Trophoblast cell (in vitro differentiated cells and primary cell): ENCODE data around the gene HAT1.

Source experiments
- DNase-seq, 2 donors: peaks; one replicate each; pipeline ENCODE4 v3.0.0-alpha.2; 2016
- H2AFZ ChIP-seq: 2 replicates; pipeline ENCODE4 v1.6.1; 2013; ENCODE audit warnings: low read length, moderate library complexity, mild to moderate bottlenecking; ENCODE audit not compliant: insufficient read depth, poor library complexity
- H2AK5ac ChIP-seq: 2 replicates; pipeline ENCODE4 v1.6.1; 2013; ENCODE audit warnings: mild to moderate bottlenecking, low read length
- H2BK120ac ChIP-seq: 2 replicates; pipeline ENCODE4 v1.6.1; 2013; ENCODE audit warnings: low read length, mild to moderate bottlenecking, moderate library complexity; ENCODE audit not compliant: insufficient read depth, poor library complexity
- H2BK12ac ChIP-seq: 2 replicates; pipeline ENCODE4 v1.6.1; 2013; ENCODE audit warnings: mild to moderate bottlenecking, low read length, moderate library complexity
- H2BK5ac ChIP-seq: 2 replicates; pipeline ENCODE4 v1.6.1; 2013; ENCODE audit warnings: low read length, low read depth, moderate library complexity, mild to moderate bottlenecking; ENCODE audit not compliant: poor library complexity
- H3K14ac ChIP-seq: 2 replicates; pipeline ENCODE4 v1.6.1; 2013; ENCODE audit warnings: mild to moderate bottlenecking, low read length
- H3K18ac ChIP-seq: 2 replicates; pipeline ENCODE4 v1.6.1; 2013; ENCODE audit warnings: mild to moderate bottlenecking, low read length
- H3K23ac ChIP-seq: 2 replicates; pipeline ENCODE4 v1.6.1; 2013; ENCODE audit warnings: low read length
- H3K27ac ChIP-seq: 2 replicates; pipeline ENCODE4 v1.5.1; 2013; ENCODE audit warnings: low read depth, mild to moderate bottlenecking, inconsistent platforms, low read length, moderate library complexity
- H3K27me3 ChIP-seq: 2 replicates; pipeline ENCODE4 v1.6.1; 2013; ENCODE audit warnings: inconsistent platforms, mild to moderate bottlenecking, low read length, moderate library complexity; ENCODE audit not compliant: insufficient read depth
- H3K36me3 ChIP-seq, 2 experiments: 1 replicate in 1 of 2; 2 replicates in 1 of 2; pipeline ENCODE4 v1.6.1; 2013; ENCODE audit warnings: low read length in 2 of 2, mild to moderate bottlenecking in 2 of 2, moderate library complexity in 1 of 2; ENCODE audit not compliant: insufficient read depth in 2 of 2, control insufficient read depth in 1 of 2
- H3K4ac ChIP-seq: 2 replicates; pipeline ENCODE4 v1.6.1; 2013; ENCODE audit warnings: low read depth, mild to moderate bottlenecking, low read length, moderate library complexity
- H3K4me1 ChIP-seq, 2 experiments: 1 replicate in 1 of 2; 2 replicates in 1 of 2; pipeline ENCODE4 v1.6.1; 2013; ENCODE audit warnings: low read length in 2 of 2, mild to moderate bottlenecking in 2 of 2, moderate library complexity in 1 of 2; ENCODE audit not compliant: insufficient read depth in 2 of 2, control insufficient read depth in 1 of 2
- H3K4me2 ChIP-seq: 2 replicates; pipeline ENCODE4 v1.6.1; 2013; ENCODE audit warnings: inconsistent platforms, mild to moderate bottlenecking, low read length, moderate library complexity
- H3K4me3 ChIP-seq: 2 replicates; pipeline ENCODE4 v1.5.1; 2013; ENCODE audit warnings: mild to moderate bottlenecking, low read depth, low read length, inconsistent platforms
- H3K79me1 ChIP-seq: one replicate; pipeline ENCODE4 v1.6.1; 2013; ENCODE audit warnings: low read length
- H3K79me2 ChIP-seq: 2 replicates; pipeline ENCODE4 v1.6.1; 2013; ENCODE audit warnings: low read length, mild to moderate bottlenecking; ENCODE audit not compliant: control insufficient read depth, insufficient read depth, poor library complexity
- H3K9ac ChIP-seq: 2 replicates; pipeline ENCODE4 v1.6.1; 2013; ENCODE audit warnings: mild to moderate bottlenecking, low read length
- H3K9me3 ChIP-seq: 2 replicates; pipeline ENCODE4 v1.6.1; 2013; ENCODE audit warnings: low read depth, mild to moderate bottlenecking, control low read depth, inconsistent platforms, low read length; ENCODE audit not compliant: insufficient read depth
- H4K12ac ChIP-seq: 2 replicates; pipeline ENCODE4 v1.6.1; 2013; ENCODE audit warnings: low read depth, mild to moderate bottlenecking, low read length, moderate library complexity
- H4K8ac ChIP-seq: 2 replicates; pipeline ENCODE4 v1.6.1; 2013; ENCODE audit warnings: low read depth, mild to moderate bottlenecking, low read length, moderate library complexity
- H4K91ac ChIP-seq: one replicate; pipeline ENCODE4 v1.6.1; 2013; ENCODE audit warnings: low read depth, mild to moderate bottlenecking, low read length, moderate library complexity
- WGBS: extraction: QIAGEN DNeasy Blood & Tissue Kit; methylation state at CpG from one replicate; pipeline ENCODE4 v1.1.7; 2013; ENCODE audit warnings: missing lambda C conversion rate; ENCODE audit not compliant: insufficient read length, insufficient coverage; ENCODE audit errors: extremely low coverage; 5-methylcytosine and 5-hydroxymethylcytosine counted together

HAT1 gene

GRCh38 chr2:171963198-171963597, 40.9 kb downstream of the HAT1 start:
- no peak overlapping the region for H3K9ac ChIP-seq
- no peak overlapping the region for H3K23ac ChIP-seq
- no peak overlapping the region for H2BK120ac ChIP-seq
- DNase-seq = no peak
- H2AFZ ChIP-seq = no peak overlapping the region
- no peaks in the 10 kb centered on the region for H3K4me1 ChIP-seq
- no peaks in the 10 kb centered on the region for H3K27me3 ChIP-seq
- no CpG with 5 or more reads among the region's 2 CpGs for WGBS
- no peak overlapping the region for H2BK5ac ChIP-seq
- no peak overlapping the region for H3K14ac ChIP-seq
- no peak overlapping the region for H3K4me2 ChIP-seq
- H3K9me3 ChIP-seq = no peaks in the 10 kb centered on the region
- no peak overlapping the region for H2AK5ac ChIP-seq
- H3K27ac ChIP-seq = no peak overlapping the region
- H4K8ac ChIP-seq = no peak overlapping the region
- H2BK12ac ChIP-seq = no peak overlapping the region
- H3K4ac ChIP-seq = no peak overlapping the region
- peaks cover 0 to 4% of the 10 kb centered on the region in 2 experiments for H3K36me3 ChIP-seq
- H3K79me1 ChIP-seq = no peaks in the 10 kb centered on the region
- H3K18ac ChIP-seq = no peak overlapping the region
- no peak overlapping the region for H4K91ac ChIP-seq
- no peak overlapping the region for H3K4me3 ChIP-seq
- H3K79me2 ChIP-seq = no peaks in the 10 kb centered on the region
- H4K12ac ChIP-seq = no peak overlapping the region

- H2BK120ac ChIP-seq = no peak overlapping the region
- H3K4ac ChIP-seq = no peak overlapping the region
- H4K8ac ChIP-seq = no peak overlapping the region
- H3K14ac ChIP-seq = no peak overlapping the region
- no peak overlapping the region for H3K18ac ChIP-seq
- no peak overlapping the region for H3K9ac ChIP-seq
- no peaks in the 10 kb centered on the region for H3K27me3 ChIP-seq
- no peaks in the 10 kb centered on the region for H3K79me1 ChIP-seq
- H3K23ac ChIP-seq = no peak overlapping the region
- no CpG with 5 or more reads among the region's 2 CpGs for WGBS
- no peaks in the 10 kb centered on the region for H3K79me2 ChIP-seq
- H3K9me3 ChIP-seq = no peaks in the 10 kb centered on the region
- H3K36me3 ChIP-seq = peaks cover 0 to 4% of the 10 kb centered on the region in 2 experiments
- H4K91ac ChIP-seq = no peak overlapping the region
- no peak overlapping the region for H2AK5ac ChIP-seq
- no peak overlapping the region for H2BK12ac ChIP-seq
- no peak overlapping the region for H2AFZ ChIP-seq
- H3K27ac ChIP-seq = no peak overlapping the region
- DNase-seq = no peak
- no peak overlapping the region for H4K12ac ChIP-seq
- no peak overlapping the region for H3K4me2 ChIP-seq
- no peak overlapping the region for H3K4me3 ChIP-seq
- no peak overlapping the region for H2BK5ac ChIP-seq
- H3K4me1 ChIP-seq = no peaks in the 10 kb centered on the region
Measured at GRCh38 chr2:171964308-171964707, 42.0 kb downstream of the HAT1 start.

- Histone ChIP-seq H3K4me2 (no peak overlapping the region), H3K18ac (no peak overlapping the region), H3K4me1 (no peaks in the 10 kb centered on the region), H3K23ac (no peak overlapping the region), H4K8ac (no peak overlapping the region), H3K79me1 (no peaks in the 10 kb centered on the region), H3K14ac (no peak overlapping the region), H4K12ac (no peak overlapping the region), H3K27ac (no peak overlapping the region), H3K9ac (no peak overlapping the region), H2BK120ac (no peak overlapping the region), H3K79me2 (no peaks in the 10 kb centered on the region), H3K4ac (no peak overlapping the region), H3K4me3 (no peak overlapping the region), H3K9me3 (no peaks in the 10 kb centered on the region), H2BK12ac (no peak overlapping the region), H2AFZ (no peak overlapping the region), H4K91ac (no peak overlapping the region), H2BK5ac (no peak overlapping the region), H3K27me3 (no peaks in the 10 kb centered on the region), H3K36me3 (peaks cover 2 to 4% of the 10 kb centered on the region in 2 experiments), H2AK5ac (no peak overlapping the region)
- no CpG with 5 or more reads among the region's 3 CpGs for WGBS
- no peak for DNase-seq
Measured at GRCh38 chr2:171965238-171965637, 43.0 kb downstream of the HAT1 start.

- WGBS = no CpG with 5 or more reads among the region's 3 CpGs
- no peak overlapping the region for H3K4ac ChIP-seq
- no peaks in the 10 kb centered on the region for H3K79me1 ChIP-seq
- H3K14ac ChIP-seq = no peak overlapping the region
- H3K27me3 ChIP-seq = no peaks in the 10 kb centered on the region
- no peak overlapping the region for H2AFZ ChIP-seq
- H3K9me3 ChIP-seq = no peaks in the 10 kb centered on the region
- no peak for DNase-seq
- no peak overlapping the region for H3K18ac ChIP-seq
- H3K36me3 ChIP-seq = peaks cover 4% of the 10 kb centered on the region in 2 experiments
- no peak overlapping the region for H4K12ac ChIP-seq
- H2AK5ac ChIP-seq = no peak overlapping the region
- no peak overlapping the region for H3K23ac ChIP-seq
- no peak overlapping the region for H3K27ac ChIP-seq
- H3K4me3 ChIP-seq = no peak overlapping the region
- H2BK120ac ChIP-seq = no peak overlapping the region
- no peaks in the 10 kb centered on the region for H3K4me1 ChIP-seq
- no peaks in the 10 kb centered on the region for H3K79me2 ChIP-seq
- H4K91ac ChIP-seq = no peak overlapping the region
- H2BK12ac ChIP-seq = no peak overlapping the region
- no peak overlapping the region for H3K9ac ChIP-seq
- no peak overlapping the region for H3K4me2 ChIP-seq
- no peak overlapping the region for H4K8ac ChIP-seq
- no peak overlapping the region for H2BK5ac ChIP-seq
Measured at GRCh38 chr2:171965661-171966060, 43.4 kb downstream of the HAT1 start.
